T-helper 17 cell (primary cell): ENCODE results near the gene ANKRD18A. TPM values are rescaled to one million over a fixed set of nuclear protein-coding genes. Genes with fewer than 3 reads are reported as not detected.

Experiments
- ATAC-seq: fragments of 150-1000 bp; cut with Tn5 transposase; 2 replicates; pipeline ENCODE4 v1.10.0; 2021; ENCODE audit warnings: mild to moderate bottlenecking, moderate library complexity
- DNase-seq, 3 donors: peaks; one replicate each; pipeline versions ENCODE4 v3.0.0 to v3.0.0-alpha.2; 2020 to 2021
- H3K9me3 ChIP-seq: one replicate; pipeline ENCODE4 v1.7.0; 2013; ENCODE audit warnings: low read length, mild to moderate bottlenecking; ENCODE audit not compliant: control insufficient read depth, poor library complexity, severe bottlenecking
- H3K27ac Mint-ChIP-seq: one replicate; pipeline ENCODE4 v1.8.0; 2022; ENCODE audit warnings: mild to moderate bottlenecking, moderate library complexity, mixed read lengths
- H3K27me3 Mint-ChIP-seq: one replicate; pipeline ENCODE4 v1.8.0; 2022; ENCODE audit warnings: mixed read lengths
- H3K36me3 Mint-ChIP-seq: one replicate; pipeline ENCODE4 v1.8.0; 2022; ENCODE audit warnings: low read depth, mixed read lengths
- H3K4me1 Mint-ChIP-seq: one replicate; pipeline ENCODE4 v1.8.0; 2022; ENCODE audit warnings: mild to moderate bottlenecking, mixed read lengths
- H3K4me3 Mint-ChIP-seq: one replicate; pipeline ENCODE4 v1.8.0; 2022; ENCODE audit warnings: mild to moderate bottlenecking, moderate library complexity, mixed read lengths
- total RNA-seq, 4 donors: library from RNA in 2 of 4; stranded (reverse) in 2 of 4; gene quantifications; one replicate each; pipeline ENCODE4 v1.2.3 and lab custom pipeline; 2022 to 2026

ANKRD18A gene
- total RNA-seq = 10 to 100 TPM; 21.0 to 22.3 TPM
- 8.0 to 30.7 reads per million in 2 donors for total RNA-seq (lab: John Stamatoyannopoulos, UW)

DNA sequence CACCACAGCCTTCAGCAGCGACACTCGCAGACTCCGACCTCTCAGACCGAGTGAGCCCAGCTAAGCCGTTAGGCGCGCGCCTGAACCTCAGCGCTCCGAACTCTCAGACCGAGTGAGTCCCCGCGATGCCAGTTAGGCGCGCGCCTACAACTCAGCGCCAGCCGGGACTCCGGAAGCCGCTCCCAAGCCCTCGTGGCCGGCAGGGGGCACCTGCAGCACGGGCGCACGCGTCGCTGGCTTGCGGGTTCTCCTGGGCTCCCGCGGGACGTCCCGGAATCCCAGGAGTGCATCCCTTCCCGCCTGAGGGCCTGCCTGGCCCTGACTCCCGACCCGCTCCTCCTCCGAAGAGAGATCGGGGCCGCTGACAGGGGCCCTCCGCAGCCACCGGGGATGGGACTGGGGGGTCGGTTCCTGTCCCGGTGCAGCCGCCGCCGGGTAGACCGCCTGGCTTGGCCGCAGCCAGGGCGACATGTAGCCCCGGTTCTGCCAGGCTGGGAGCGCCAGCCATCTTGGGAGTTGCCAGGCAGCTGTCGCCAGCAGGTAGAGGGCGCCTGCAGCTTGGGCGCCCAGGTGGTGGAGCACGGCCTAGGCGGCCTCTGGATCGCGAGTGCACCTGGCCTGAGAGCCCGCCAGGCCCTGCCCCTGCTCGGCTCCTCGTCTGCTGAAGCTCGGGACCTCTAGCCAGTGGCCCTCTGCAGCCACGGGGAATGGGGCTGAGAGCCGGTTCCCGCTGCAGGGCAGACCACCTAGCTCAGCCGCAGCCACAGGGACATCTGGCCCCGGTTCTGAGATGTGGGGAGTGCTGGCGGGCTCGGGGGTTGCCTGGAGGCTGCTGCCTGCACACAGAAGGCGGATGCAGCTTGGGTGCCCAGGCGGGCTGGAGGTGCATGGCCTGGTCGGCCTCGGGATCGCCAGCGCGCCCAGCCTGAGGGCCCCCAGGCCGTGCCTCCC lies at the start of gene ANKRD18A:
ANKRD18A (minus strand) TSS at position 114 of the 951 bp plus-strand sequence. CDS start 311 bp downstream, outside the sequence.
- peaks cover 16% of the 10 kb centered on the region for H3K4me1 Mint-ChIP-seq
- H3K27ac Mint-ChIP-seq = peak within 1 kb of the TSS; percentile 54
- H3K9me3 ChIP-seq = no peaks in the 10 kb centered on the region
- ATAC-seq (peak; percentile 86), DNase-seq (peak; percentile 40 to 62 (median 55))
- no peaks in the 10 kb centered on the region for H3K36me3 Mint-ChIP-seq
- H3K27me3 Mint-ChIP-seq = no peaks in the 10 kb centered on the region
- peak within 1 kb of the TSS; percentile 94 for H3K4me3 Mint-ChIP-seq

DNA sequence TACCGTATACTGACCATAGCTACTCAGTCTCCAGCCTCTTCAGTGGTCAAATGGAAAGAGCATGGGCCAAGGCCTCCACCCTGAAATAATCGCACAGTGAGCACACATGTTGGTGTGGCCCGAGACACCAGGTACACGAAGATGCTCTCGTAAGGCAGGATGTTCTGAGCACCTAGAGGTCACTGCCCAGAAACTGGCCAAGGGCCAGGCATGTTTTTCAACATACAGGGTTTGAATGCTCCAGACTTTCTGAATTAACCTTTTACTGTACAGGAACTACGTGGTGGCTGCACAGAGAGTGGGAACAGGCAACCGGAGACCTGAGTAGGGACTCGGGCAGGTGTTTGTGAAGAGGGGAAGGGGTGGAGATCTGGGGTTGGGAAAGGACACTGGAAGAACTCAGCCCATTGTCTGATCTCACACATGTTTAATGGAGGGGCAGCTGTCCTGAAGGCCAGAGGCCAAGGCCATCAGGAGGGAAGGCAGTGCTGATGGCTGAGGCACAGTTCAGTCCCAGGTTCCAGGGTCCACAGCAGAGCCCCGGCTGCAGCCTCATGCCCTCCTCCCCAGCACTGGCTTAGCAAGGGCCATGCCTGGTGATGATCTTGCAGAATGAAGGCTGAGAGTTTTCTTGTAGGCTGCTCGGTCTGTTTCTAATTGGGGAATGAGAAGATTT lies 48.5 kb upstream of the ANKRD18A start:
- Mint-ChIP-seq H3K4me3 (no peak overlapping the region), H3K36me3 (no peaks in the 10 kb centered on the region), H3K27me3 (peaks cover 5% of the 10 kb centered on the region), H3K4me1 (peaks cover 2% of the 10 kb centered on the region), H3K27ac (no peak overlapping the region)
- no peak for DNase-seq
- H3K9me3 ChIP-seq = no peaks in the 10 kb centered on the region
- no peak for ATAC-seq

DNA sequence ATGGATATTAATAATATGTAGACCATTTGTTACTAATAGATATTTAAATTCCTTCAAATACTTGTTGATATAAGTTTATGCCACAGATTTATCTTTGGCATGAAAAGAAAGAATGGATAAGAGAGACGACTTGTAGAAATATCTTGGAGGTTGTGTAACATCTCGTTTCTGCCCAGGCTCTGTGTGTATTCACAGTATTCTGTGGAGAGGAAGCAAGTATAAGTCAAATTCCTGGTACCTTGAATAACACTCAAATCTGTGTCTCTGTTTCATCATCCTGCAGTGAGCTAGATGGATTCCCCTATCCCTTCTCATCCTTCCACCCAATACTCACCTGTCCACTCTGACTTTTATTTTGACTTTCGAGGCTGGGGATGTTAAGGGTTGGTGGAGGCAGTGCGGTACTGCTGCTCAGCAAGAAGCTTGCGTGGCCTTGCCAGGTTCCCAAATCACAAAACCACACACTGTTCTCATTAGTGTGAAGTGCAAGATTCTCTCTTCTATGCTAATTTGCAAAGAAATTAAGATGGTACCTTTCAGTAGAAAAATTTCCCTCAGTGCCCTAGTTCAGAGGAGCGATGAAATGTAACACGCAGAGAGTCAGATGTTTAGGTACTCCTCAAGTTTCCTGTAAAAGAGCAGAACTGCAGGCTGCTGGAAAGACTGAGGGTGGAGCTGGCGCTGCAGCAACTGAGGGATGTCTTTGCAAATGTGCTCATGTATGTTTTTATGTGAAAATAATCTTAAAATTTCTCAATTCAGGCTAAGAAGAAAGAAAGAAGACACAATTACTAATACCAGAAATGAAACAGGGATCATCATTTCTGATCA lies 42.6 kb upstream of the ANKRD18A start:
- peaks cover 34% of the 10 kb centered on the region for H3K27me3 Mint-ChIP-seq
- H3K9me3 ChIP-seq = no peaks in the 10 kb centered on the region
- ATAC-seq (no peak), DNase-seq (no peak)
- H3K27ac Mint-ChIP-seq = no peak overlapping the region
- no peaks in the 10 kb centered on the region for H3K4me1 Mint-ChIP-seq
- H3K4me3 Mint-ChIP-seq = no peak overlapping the region
- no peaks in the 10 kb centered on the region for H3K36me3 Mint-ChIP-seq

- H3K4me1 Mint-ChIP-seq = no peaks in the 10 kb centered on the region
- no peak for ATAC-seq
Measured at GRCh38 chr9:38659538-38659937, 39.1 kb upstream of the ANKRD18A start.

GRCh38 chr9:38656896-38657295 lies 36.5 kb upstream of the ANKRD18A start:
- peaks cover 56% of the 10 kb centered on the region for H3K27me3 Mint-ChIP-seq
- ATAC-seq (no peak), DNase-seq (no peak)
- H3K27ac Mint-ChIP-seq = no peak overlapping the region
- no peaks in the 10 kb centered on the region for H3K36me3 Mint-ChIP-seq
- H3K9me3 ChIP-seq = no peaks in the 10 kb centered on the region
- no peak overlapping the region for H3K4me3 Mint-ChIP-seq
- no peaks in the 10 kb centered on the region for H3K4me1 Mint-ChIP-seq

More at GRCh38 chr9:38659538-38659937, 39.1 kb upstream of the ANKRD18A start:
- no peak overlapping the region for H3K4me3 Mint-ChIP-seq
- no peak overlapping the region for H3K27ac Mint-ChIP-seq
- no peak for DNase-seq
- no peaks in the 10 kb centered on the region for H3K36me3 Mint-ChIP-seq
- H3K27me3 Mint-ChIP-seq = peaks cover 62% of the 10 kb centered on the region
- no peaks in the 10 kb centered on the region for H3K9me3 ChIP-seq

GRCh38 chr9:38652486-38652885 lies 32.1 kb upstream of the ANKRD18A start:
- peaks cover 52% of the 10 kb centered on the region for H3K27me3 Mint-ChIP-seq
- no peaks in the 10 kb centered on the region for H3K36me3 Mint-ChIP-seq
- ATAC-seq (no peak), DNase-seq (no peak)
- H3K4me3 Mint-ChIP-seq = no peak overlapping the region
- no peaks in the 10 kb centered on the region for H3K9me3 ChIP-seq
- no peak overlapping the region for H3K27ac Mint-ChIP-seq
- no peaks in the 10 kb centered on the region for H3K4me1 Mint-ChIP-seq

DNA sequence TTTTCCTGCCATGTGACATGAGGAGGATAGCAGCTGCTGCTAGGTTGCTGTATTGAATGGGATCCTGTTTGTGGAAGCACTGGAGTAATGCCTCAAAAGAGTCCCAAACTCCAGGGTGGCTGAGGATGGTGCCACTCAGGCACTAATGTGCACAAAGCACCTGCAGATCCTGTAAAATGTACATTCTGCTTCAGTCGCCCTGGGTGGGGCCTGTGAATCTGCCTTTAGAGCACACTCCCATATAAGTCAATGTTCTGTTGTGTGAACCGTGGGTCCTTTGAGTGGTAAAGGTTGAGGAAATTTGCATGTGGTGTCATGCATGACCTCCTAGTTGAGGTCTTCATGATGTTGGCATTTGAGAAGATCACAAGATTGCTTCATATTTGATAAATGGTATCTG lies 31.6 kb upstream of the ANKRD18A start:
- no peak for ATAC-seq

DNA sequence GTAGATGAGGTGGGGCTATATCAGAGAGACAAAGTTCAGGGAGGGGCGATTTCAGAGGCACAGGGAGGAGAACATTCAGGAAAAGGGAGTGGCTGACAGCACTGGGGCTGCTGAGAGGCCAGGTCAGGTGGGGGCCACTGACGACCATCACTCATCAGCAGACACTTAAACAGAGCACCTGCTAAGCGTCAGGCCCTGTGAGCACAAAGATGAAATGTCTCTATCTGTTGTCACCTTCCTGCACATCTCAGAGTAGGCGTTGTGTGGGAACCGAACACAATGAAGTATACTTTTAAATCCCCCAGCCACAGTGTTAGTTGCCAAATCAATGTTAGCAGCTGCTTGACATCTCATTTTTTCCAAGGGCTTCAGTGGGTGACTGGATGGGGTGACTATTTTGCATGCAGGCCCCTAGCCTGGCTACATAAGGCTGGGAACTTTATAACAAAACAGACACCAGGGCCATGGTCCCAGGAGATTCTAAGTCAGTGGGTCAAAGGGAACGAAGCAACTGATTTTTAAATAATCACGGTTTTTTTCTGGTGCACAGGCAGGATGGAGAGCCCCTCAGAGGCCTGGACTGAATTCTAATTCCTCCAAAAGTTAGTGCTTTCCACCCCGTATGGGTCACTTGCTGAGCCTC lies 31.1 kb upstream of the ANKRD18A start:
- H3K36me3 Mint-ChIP-seq = no peaks in the 10 kb centered on the region
- H3K4me1 Mint-ChIP-seq = no peaks in the 10 kb centered on the region
- H3K27ac Mint-ChIP-seq = no peak overlapping the region
- no peaks in the 10 kb centered on the region for H3K9me3 ChIP-seq
- H3K27me3 Mint-ChIP-seq = peaks cover 42% of the 10 kb centered on the region
- no peak for ATAC-seq
- no peak for DNase-seq
- no peak overlapping the region for H3K4me3 Mint-ChIP-seq

More for the DNA sequence above, 31.6 kb upstream of the ANKRD18A start:
- no peaks in the 10 kb centered on the region for H3K9me3 ChIP-seq
- Mint-ChIP-seq H3K27me3 (peaks cover 48% of the 10 kb centered on the region), H3K4me3 (no peak overlapping the region), H3K36me3 (no peaks in the 10 kb centered on the region), H3K27ac (no peak overlapping the region), H3K4me1 (no peaks in the 10 kb centered on the region)
- DNase-seq = no peak

GRCh38 chr9:38650564-38650963 lies 30.2 kb upstream of the ANKRD18A start:
- Mint-ChIP-seq H3K4me1 (no peaks in the 10 kb centered on the region), H3K36me3 (no peaks in the 10 kb centered on the region), H3K4me3 (no peak overlapping the region), H3K27me3 (peaks cover 34% of the 10 kb centered on the region), H3K27ac (no peak overlapping the region)
- no peak for DNase-seq
- H3K9me3 ChIP-seq = no peaks in the 10 kb centered on the region
- ATAC-seq = no peak

DNA sequence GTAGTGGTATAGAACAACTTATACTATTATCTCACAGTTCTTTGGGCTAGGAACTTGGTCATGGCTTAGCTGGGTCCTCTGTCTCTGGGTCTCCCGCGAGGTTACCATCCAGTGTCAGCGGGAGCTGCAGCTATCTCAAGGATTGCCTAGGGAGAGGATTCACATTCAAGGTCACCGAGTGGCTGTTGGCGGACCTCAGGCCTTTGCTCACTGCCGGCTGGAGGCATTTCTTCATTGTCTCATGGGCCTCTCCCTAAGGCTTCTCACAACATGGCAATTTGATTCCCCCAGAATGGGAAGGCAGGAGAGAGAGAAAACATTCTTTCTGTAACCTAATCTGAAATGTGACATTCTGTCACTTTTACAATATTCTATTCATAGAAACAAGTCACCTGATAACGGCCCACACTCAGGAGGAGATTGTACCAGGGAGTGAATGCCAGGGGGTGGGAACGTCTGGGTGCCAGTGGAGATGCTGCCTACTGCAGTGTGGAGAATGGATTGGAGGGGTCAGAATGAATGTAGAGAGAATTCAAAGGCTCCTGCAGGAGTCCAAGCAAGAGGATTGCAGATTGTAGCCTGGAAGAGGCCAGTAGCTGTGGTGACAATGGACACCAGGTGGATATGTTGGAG lies 29.5 kb upstream of the ANKRD18A start:
- Mint-ChIP-seq H3K36me3 (no peaks in the 10 kb centered on the region), H3K27me3 (peaks cover 30% of the 10 kb centered on the region), H3K4me3 (no peak overlapping the region), H3K4me1 (no peaks in the 10 kb centered on the region), H3K27ac (no peak overlapping the region)
- ATAC-seq (no peak), DNase-seq (no peak)
- no peaks in the 10 kb centered on the region for H3K9me3 ChIP-seq

GRCh38 chr9:38644601-38645000 lies 24.2 kb upstream of the ANKRD18A start:
- ATAC-seq (no peak), DNase-seq (no peak)
- no peaks in the 10 kb centered on the region for H3K9me3 ChIP-seq
- Mint-ChIP-seq H3K4me3 (peak overlapping the region; percentile 7), H3K4me1 (no peaks in the 10 kb centered on the region), H3K27ac (no peak overlapping the region), H3K36me3 (no peaks in the 10 kb centered on the region), H3K27me3 (peaks cover 32% of the 10 kb centered on the region)

DNA sequence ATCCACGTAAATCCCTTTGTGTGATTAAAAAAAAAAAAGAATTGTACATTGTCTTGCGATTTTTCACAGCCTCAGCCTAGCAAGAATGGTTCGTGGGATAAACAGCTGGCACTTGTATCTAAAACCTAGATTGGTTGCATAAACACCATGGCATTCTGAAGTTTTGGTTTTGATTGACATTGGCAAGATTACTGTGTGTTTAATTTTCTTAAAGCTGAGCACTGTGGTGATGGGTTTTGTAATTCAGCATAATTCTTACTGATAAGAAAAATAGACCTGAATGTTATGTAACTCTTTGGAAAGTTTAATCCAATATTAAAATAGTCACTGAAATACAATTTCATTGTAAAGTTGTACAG lies 23.4 kb upstream of the ANKRD18A start:
- Mint-ChIP-seq H3K36me3 (peaks cover 2% of the 10 kb centered on the region), H3K4me1 (no peaks in the 10 kb centered on the region), H3K4me3 (no peak overlapping the region), H3K27ac (no peak overlapping the region), H3K27me3 (peaks cover 36% of the 10 kb centered on the region)
- DNase-seq (no peak), ATAC-seq (no peak)
- H3K9me3 ChIP-seq = no peaks in the 10 kb centered on the region
